GM19397 (cell line): ENCODE measurements around the gene FMN1.
"Not testable (repeated sequence)": the region's sequence is repeated elsewhere in the genome, so short reads cannot be mapped to it uniquely, and the experiment has no call there.

Experiments used
- ATAC-seq: cut with Tn5 transposase; IDR thresholded peaks from one replicate; pipeline ENCODE4 v1.9.1; 2021; ENCODE audit warnings: mild to moderate bottlenecking, moderate library complexity; ENCODE audit not compliant: unreplicated experiment

The FMN1 gene

DNA sequence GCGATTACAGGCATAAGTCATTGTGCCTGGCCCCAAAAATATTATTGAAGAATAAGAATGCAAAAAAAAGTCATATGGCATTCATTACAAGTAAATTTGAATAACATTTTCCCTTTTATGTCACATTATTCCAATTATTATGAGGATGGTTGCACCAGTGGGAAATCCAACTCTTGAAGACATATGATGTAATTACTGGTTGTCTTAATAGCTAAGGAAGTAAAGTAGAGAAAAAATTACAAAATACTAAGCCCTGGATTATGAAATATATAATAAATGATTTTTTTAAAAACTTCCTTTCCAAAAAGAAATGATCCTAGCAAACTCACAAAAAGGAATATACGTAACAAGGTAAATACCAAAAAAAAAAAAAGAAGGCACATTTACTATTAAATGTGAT is 98.9 kb downstream of the FMN1 start:
- ATAC-seq = no peak

DNA sequence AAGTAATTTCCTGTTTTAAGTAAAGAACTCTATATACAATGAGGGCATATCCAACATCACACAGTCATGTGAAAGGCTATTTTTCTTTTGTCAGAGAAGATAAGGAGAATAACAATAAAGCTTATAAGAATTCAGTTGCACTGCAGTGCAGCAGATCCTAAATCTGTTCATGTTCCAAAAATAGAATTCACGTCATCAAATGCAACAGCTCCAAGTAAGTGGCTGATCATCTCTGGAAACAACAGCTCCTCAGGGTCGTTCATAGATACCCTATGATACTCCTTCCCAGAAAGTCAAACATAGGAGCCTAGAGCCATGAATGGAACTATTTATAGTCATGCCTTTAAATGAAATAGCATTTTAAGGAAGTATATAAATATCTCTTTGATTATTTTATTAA is 100.2 kb downstream of the FMN1 start:
- ATAC-seq = no peak

DNA sequence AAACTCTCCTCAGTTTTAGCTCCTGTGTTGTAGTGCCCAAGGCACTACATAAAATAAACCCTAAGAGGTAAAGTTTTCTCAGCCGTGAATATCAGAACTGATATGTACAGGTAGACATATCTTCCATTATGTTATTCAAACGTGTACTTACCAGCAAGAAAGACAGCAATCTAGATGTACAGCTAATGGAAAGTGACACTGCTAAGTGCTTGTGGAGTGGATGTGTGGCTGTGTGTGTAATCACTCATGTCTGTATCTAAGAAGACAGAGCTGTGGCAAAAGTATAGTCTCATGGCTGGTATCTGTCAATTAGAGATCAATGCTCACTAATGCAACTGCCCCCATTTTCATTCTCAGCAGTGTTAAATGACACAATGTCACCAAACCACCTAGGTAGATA is 101.3 kb downstream of the FMN1 start:
- ATAC-seq = no peak

DNA sequence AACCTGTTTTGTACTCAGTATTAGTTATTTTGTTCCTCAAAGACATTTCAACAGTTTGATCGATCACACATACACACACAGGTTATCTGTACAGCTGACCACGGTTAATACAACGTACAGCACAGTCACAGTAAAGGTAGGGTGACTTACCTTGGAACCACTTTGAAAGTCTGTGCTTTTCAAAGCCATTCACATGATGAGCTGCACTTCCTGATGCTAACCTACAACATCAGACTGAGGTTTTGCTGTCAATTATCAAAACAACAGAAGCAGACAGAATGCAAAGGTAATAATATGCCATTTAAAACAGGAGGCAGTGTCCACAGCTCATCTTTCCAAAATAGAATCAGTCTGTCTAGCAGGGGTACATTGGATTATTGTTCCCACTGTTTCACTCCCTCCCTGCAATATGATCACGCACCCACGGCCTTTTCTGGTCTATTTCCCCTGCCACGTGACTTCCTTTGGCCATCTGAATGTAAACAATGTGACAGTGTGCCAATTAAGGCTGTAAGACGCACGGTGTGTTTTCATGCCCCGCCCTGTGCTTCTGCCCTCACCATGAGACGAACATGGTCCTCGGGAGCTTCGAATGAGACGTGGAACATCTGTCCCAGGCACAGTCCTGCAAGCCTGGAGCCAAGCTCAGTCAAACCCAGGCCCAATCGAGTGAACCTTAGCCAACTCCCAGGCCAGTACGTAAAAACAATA is 102.4 kb downstream of the FMN1 start:
- ATAC-seq = no peak

DNA sequence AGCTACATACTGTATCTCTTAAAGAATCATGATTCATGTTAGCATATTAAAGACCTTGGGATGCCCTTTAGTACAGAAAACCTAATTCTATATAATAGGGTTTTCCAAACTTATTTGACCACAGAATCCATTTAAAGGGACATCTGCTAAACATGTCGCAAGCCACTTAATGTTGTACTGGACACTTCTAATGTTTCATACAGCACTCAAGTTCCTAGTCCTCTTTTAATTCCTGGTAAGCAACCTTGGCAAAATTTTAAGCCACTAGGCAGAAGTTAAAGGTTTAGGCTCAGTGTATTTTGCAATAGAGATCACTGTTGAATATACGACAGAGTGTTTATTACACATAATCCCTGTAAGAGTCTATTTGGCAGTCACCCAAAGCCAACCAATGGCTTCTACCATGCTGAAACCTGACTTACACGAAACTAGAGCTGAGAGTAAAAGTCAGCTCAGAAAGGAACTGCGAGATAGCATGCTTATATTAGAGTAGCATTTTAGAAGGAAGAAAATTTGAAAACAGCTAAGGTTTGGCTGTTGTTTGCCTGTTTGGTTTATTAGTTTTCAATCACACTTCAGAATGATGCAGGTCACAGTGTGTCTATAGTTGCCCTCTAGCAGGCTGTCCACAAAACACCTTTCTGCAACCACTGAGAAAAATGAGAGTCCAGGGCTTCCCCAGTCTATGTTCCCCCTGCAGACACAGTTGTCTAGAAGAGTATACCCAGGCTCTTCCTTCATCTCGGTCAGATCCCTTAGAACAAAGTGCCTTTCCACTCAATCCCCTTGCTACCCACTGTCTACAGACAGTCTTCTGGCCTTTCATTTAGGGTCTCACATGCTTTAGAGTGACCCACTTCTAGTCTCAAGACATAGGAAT is 104.4 kb downstream of the FMN1 start:
- ATAC-seq = no peak

DNA sequence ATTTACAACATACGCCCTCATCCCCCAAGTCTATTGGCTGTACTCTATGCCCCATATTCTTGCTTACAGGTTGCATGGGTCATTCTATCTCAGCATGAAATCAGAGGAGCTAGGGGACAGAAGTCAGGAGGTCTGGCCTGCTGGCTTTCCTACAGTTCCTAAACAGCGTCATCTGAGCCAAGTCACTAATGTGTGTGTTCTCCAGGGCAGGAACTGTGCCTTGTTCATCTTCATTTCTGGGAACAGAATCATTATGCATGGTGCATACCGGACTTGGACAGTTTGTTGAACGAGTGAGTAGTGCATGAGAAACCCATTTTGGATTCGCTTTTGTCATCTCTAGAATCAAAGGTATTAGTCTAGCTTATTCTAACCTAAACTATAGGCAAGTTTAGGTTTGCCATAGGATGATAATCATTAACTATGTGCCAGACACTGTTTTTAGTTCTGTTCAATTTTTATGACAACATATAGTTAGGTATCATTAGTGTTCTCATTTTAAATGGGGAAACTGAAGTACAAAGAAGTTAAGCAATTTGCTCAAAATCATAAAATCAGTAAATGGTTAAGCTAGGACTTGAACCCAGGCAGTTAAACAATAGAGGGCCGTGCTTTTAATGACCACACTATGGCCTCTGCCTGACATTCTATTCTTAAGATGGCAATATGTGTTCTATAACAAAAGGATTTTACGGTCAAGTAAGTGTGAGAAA is 105.2 kb downstream of the FMN1 start:
- ATAC-seq = no peak

DNA sequence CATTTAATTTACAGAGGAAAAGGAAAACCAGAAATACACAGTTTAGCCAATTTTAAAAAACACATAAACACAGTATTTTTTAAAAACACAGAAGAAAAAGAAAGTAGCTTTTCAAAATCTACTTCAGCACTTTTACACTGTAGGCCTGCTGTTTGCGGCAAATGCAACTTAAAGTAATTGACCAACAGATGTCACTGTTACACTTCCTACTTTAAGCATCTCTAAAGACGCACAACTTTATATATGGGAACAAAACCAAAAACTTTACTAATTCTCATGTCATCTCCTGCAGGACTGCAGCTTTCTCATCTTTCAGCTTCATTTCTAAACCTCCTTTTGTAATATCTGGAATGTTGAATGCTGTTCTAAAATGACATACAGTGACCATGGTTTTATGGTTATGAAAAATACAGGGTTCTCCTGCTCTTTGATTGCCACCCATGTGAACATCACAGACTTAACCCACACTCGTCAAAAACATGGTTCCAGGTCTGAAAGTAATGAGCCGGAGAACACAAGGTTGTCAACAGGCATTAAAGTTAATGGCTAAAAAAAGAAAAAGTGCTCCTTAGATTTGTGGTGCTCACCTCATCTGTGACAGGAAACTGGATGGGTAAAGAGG is 107.9 kb downstream of the FMN1 start:
- ATAC-seq = no peak

DNA sequence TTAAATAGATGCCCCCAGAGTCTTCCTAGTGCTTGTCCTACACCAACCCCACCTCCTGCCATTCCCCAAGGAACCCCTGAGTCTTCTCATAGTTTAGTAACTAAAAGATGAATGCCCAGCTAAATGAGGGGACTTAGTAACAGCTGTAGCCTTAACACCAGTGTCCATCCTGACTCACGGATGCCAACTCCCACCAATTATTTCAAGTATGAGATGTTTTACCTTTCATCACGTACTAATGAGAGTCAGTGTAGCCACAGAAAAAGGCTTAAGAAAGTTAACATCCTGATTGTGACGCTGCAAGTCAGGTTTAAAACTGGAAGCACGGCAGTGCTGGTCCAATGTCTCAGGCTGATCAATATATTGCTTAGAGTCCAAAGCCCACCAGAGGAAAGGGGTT is 109.9 kb downstream of the FMN1 start:
- no peak for ATAC-seq

DNA sequence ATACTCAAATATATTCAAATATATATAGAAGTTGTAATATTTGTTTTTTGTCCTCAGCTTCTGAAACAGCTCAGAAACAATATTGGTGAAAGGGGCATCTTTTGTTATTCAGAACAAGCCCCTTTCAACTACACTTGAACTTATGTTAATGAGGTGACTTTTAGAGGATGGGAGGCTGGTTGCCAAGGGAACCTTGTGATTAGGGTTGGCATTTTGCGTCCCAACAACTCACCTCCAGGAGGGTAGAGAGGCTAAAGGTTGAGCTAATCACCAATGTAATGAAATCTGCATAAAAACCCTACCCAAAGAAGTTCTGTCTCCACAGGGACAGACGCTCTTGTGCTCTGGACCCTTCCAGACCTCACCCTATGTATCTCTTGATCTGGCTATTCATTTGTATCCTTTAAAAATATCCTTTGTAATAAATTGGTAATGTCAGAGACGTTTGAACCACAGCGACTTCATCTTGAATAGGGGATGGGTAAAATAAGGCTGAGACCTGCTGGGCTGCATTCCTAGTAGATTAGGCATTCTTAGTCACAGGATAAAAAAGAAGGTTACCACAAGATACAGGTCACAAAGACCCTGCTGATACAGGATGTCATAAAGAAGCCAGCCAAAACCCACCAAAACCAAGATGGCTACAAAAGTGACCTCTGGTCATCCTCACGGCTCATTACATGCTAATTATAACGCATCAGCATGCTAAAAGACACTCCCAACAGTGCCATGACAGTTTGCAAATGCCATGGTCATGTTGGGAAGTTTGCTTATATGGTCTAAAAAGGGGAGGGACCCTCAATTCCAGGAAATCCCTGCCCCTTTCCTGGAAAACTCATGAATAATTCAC is 111.1 kb downstream of the FMN1 start:
- ATAC-seq = no peak

DNA sequence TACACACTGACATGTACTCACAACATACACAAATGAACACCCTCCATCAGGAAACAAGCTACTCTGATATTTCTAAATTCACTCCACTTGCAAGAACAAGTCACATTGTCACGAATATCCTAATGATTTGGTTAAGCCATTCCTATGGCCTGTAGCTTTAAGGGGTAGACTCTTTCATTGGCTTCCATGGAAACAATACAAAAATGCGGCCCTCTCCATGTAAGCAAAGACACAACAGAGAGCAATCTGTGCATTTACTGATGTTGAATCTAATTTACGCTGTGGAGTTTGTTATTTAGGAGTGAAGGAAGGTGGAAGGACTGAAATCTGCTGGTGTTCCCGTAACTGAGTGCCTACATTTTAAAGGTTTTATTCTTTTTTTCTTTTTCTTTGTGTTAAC is 114.5 kb downstream of the FMN1 start:
- ATAC-seq = no peak

DNA sequence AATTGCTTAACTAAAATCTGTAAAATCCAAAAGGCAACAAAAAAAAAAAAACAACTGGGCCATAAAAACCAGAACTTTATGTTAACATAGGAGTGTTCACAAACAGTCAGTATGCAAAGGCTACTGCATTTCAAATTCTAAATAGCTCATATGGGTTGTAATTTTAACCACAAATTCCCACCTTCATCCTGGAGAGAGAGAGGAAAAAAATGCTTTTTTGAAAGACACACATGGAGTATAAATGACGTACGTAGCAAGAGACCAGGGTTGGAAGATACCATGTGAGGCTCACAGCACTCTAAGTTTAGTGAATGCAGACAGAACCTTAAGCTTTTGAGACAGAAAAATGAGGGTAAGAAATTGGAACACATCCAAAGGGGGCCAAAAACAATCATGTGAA is 115.9 kb downstream of the FMN1 start:
- no peak for ATAC-seq

DNA sequence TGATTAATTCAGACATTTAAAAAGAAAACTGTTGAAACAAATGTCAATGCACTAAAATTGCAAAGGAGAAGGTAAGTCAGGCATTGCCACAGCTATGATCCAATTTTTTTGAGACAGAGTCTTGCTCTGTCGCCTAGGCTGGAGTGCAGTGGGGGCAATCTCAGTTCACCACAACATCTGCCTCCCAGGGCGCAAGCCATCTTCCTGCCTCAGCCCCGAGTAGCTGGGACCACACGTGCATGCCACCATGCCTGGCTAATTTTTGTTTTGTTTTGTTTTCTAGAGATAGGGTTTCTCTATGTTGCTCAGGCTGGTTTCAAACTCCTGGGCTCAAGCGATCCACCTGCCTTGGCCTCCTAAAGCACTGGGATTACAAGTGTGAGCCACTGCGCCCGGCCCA is 117.6 kb downstream of the FMN1 start:
- no peak for ATAC-seq

DNA sequence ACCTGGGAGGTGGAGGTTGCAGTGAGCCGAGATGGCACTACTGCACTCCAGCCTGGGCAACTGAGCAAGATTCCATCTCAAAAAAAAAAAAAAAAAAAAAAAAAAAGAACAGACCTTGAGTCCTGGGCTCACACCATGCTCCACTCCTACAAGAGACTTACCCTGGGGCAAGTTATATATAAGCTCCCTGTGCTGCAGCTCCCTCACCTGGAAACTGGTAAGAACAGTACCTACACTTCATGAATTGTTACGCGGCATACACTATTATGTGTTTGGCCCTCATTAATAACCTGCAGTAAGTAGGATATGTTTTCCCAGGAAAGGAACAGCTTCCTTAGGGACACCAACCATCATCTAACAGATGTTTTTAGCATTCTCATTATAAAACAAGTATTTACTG is 119.6 kb downstream of the FMN1 start:
- no peak for ATAC-seq

DNA sequence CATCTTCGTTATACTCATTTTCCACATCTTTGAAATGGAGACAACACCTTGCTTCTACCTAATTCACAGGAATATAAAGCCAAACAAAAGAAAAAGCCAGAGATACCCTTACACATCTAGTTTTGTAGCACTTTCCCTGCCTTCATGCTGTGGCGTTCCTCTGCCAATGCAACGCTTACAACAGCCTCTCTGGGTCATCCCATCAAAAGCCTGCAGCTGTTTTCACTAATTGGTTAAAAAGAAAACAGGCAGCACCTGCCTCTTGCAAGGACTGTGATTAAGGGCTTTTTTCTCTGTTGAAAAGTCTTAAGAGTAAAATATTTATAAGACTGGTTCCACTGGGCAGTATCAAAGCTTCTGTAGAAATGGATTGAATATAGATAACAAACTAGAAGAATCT is 120.3 kb downstream of the FMN1 start:
- ATAC-seq = no peak

DNA sequence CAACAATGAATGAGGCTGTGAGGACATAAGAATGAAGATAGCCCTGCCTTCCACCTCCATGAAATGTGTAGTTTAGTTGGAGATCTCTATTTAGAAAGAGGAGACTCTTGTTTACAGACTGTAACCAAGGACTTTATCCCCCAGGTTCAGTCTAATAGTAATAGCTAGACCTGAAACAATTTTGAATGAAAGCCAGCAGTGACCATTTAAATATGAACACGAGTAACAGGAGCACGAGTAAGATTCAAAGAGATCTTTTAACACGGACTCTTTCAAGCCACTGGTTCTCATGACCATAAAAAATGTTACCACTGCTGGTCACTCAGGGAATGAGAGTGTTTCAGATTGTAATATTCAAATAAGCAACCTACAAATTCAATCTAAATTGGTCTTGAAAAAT is 123.1 kb downstream of the FMN1 start:
- no peak for ATAC-seq

DNA sequence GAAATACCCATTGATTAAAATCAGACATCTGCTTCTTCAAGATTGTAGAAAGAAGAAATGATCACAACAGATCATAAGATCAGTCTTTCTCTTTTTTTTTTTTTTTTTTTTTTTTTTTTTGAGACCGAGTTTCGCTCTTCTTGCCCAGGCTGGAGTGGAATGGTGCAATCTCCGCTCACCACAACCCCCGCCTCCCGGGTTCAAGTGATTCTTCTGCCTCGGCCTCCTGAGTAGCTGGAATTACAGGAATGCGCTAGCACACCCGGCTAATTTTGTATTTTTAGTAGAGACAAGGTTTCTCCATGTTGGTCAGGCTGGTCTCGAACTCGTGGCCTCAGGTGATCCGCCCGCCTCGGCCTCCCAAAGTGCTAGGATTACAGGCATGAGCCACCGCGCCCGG is 124.6 kb downstream of the FMN1 start:
- not testable (repeated sequence) for ATAC-seq

DNA sequence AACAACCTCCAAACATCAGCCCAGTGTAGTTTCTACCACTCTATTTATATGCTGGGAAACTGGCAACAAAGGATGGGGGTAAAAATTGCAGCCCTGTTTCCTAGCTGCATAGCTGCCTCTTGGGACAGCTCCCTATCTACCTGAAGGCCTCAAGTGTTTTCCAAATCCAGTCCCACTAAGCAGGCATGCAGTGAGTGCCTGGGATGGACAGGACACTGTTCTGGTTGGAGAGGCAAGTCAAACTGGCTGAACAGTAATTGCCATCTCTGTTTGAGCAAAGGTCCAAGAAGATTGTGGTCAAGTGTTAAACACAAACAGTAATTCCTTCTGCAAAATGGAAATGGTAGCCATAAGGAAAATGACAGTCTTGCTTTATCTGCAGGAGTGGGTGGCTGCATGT is 125.4 kb downstream of the FMN1 start:
- no peak for ATAC-seq

DNA sequence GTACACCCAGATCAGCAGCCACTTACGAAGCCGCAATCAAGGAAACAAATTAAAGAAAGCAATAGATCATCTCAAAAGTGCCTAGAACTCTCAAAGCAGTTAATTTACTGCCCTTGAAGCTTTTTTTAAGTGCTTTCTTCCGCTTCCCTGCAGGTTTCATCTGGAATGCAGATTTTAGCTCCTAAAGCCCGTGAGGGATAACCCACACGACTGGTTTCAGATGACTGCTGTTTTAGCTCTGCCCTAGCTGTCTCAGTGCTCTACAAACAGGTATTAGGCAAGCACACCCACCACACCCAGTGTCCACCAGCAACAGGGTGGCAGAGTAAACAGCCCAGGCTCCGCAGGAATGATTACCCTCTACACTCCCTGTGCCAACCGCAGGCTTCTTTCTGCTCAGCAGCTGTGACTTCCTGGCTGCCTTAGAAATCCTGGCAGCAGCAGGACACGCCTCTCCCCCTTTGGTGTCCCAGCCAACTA is 126.0 kb downstream of the FMN1 start:
- ATAC-seq = no peak

DNA sequence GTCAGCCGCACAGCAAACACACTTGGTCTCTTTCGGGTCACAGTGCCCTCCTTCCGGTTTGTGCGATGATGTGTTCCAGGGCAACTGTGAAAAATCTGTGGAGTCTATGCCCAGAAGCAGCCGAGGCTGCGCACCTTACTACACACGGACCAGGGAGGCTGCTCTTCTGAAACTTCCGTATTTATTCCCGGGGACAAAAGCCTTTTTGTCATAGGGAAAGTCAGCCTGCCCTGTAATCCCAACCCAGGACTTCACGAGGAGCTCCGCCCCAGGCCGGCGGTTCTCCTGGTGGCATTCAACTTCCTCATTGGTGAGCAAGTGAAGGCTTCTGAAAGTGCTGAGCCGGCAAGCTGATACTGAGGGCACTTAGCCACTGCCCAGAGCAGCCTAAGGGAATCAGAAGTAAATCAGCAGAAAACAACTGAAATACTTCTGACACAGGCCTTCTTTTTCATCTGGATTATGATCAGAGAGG is 126.5 kb downstream of the FMN1 start:
- ATAC-seq = no peak

DNA sequence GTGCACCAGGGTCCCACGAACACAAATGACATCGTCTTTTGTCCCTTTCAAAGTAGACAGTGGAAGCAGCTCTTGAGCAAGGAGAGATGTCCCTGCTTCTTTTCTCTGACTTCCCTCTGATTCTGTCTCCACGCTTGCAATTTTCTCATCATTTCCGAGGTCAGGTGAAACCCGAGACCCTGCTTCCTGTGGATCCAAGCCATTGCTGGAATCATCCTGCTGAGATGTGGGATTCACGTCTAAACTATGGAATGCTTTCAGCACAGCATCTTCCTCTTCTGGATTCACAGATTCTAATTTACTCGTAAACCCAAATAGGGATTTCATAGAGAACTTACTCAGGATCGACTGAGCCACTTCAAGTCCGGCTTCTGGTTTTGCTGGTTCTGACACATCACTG is 127.1 kb downstream of the FMN1 start:
- no peak for ATAC-seq
